Measurements from ENCODE around the gene HLA-G.
"Not testable (repeated sequence)": the region's sequence is repeated elsewhere in the genome, so short reads cannot be mapped to it uniquely, and the experiment has no call there.

Gene HLA-G

GRCh38 chr6:29875257-29875656, 47.6 kb downstream of the HLA-G start:
- DNase-seq = no peak

- DNase-seq = not testable (repeated sequence)
Measured at GRCh38 chr6:29875734-29876133, 48.1 kb downstream of the HLA-G start.
